Bronchial epithelial cell (primary cell): Measurements from ENCODE around the gene RFWD3. TPM values are rescaled to one million over a fixed set of nuclear protein-coding genes. Genes with fewer than 3 reads are reported as not detected.
A peak's percentile ranks its signal among the peaks of the same experiment; 100 is the strongest.

Experiments used
- DNase-seq: peaks from one replicate; pipeline ENCODE4 v3.0.0-alpha.2; 2010; ENCODE audit warnings: low read depth
- FAIRE-seq: peaks from 2 replicates; lab custom pipeline; 2011; peaks lifted over from hg19 to GRCh38; lab: Jason Lieb, UNC
- H3K27me3 ChIP-seq: 2 replicates; pipeline ENCODE4 v1.5.1; 2011; ENCODE audit warnings: low read length; ENCODE audit not compliant: control insufficient read depth, insufficient read depth
- H3K36me3 ChIP-seq: 2 replicates; pipeline ENCODE4 v1.5.1; 2011; ENCODE audit warnings: low read length; ENCODE audit not compliant: control insufficient read depth, insufficient read depth
- H3K4me3 ChIP-seq: 2 replicates; pipeline ENCODE4 v1.5.1; 2011; ENCODE audit warnings: mild to moderate bottlenecking, low read depth, low read length, control low read depth
- CTCF ChIP-seq: IDR thresholded peaks from 2 replicates; pipeline ENCODE4 v1.5.1; 2011; ENCODE audit warnings: mild to moderate bottlenecking, moderate library complexity, low read length, control low read depth, inconsistent platforms; ENCODE audit not compliant: insufficient read depth, severe bottlenecking
- total RNA-seq: library from RNA; depleted of rRNA; stranded (reverse); fragments of >200 nt; gene quantifications from 2 replicates; pipeline ENCODE4 v1.2.1, GENCODE V29; 2014

Gene RFWD3
- total RNA-seq, 1 donor from 2014 or later: 11.6 TPM

- DNase-seq (peak; percentile 29), FAIRE-seq (no peak)
- H3K27me3 ChIP-seq: no peaks in the 10 kb centered on the region
- no peak for TF ChIP-seq CTCF
- no peaks in the 10 kb centered on the region for H3K36me3 ChIP-seq
- no peak overlapping the region for H3K4me3 ChIP-seq
Measured at GRCh38 chr16:74698222-74698621, 31.5 kb upstream of the RFWD3 start.

- Histone ChIP-seq H3K27me3 (no peaks in the 10 kb centered on the region), H3K36me3 (peaks cover 5% of the 10 kb centered on the region), H3K4me3 (peak overlapping the region; percentile 38)
- FAIRE-seq (no peak), DNase-seq (peak; percentile 93)
- no peak for TF ChIP-seq CTCF
Measured at GRCh38 chr16:74695450-74696422, 29.1 kb upstream of the RFWD3 start.

GRCh38 chr16:74691093-74691855 is 24.6 kb upstream of the RFWD3 start:
- Histone ChIP-seq H3K4me3 (no peak overlapping the region), H3K27me3 (no peaks in the 10 kb centered on the region), H3K36me3 (peaks cover 5% of the 10 kb centered on the region)
- FAIRE-seq (no peak), DNase-seq (no peak)
- no peak for TF ChIP-seq CTCF

- H3K27me3 ChIP-seq: no peaks in the 10 kb centered on the region
- DNase-seq (no peak), FAIRE-seq (no peak)
- H3K4me3 ChIP-seq: no peak overlapping the region
- H3K36me3 ChIP-seq: no peaks in the 10 kb centered on the region
- no peak for TF ChIP-seq CTCF
Measured at GRCh38 chr16:74682556-74682955, 15.9 kb upstream of the RFWD3 start.

- DNase-seq (no peak), FAIRE-seq (no peak)
- no peaks in the 10 kb centered on the region for H3K36me3 ChIP-seq
- H3K27me3 ChIP-seq: no peaks in the 10 kb centered on the region
- no peak overlapping the region for H3K4me3 ChIP-seq
- no peak for TF ChIP-seq CTCF
Measured at GRCh38 chr16:74680681-74681080, 14.0 kb upstream of the RFWD3 start.
